Naive thymus-derived CD8-positive, alpha-beta T cell (primary cell): Measurements from ENCODE around the gene CMTM1. TPM values are rescaled to one million over a fixed set of nuclear protein-coding genes. Genes with fewer than 3 reads are reported as not detected.
A peak's percentile ranks its signal among the peaks of the same experiment; 100 is the strongest.

ENCODE experiments used
- ATAC-seq, 2 donors: fragments of 150-1000 bp; cut with Tn5 transposase in 1 of 2; sonication (Bioruptor Pico), chemical (Tn5 transposase) in 1 of 2; 1 replicate in 1 of 2; 2 replicates in 1 of 2; pipeline ENCODE4 v1.10.0; 2021; ENCODE audit warnings: mild to moderate bottlenecking in 2 of 2, moderate library complexity in 2 of 2
- POLR2A ChIA-PET: fragments of 350-600 bp; sonication (Branson Sonifier 250); formaldehyde crosslinking; loops from one replicate; lab custom pipeline; 2021; ENCODE audit warnings: antibody characterized with exemption; lab: Charles Lee
- DNase-seq, 10 donors: peaks; one replicate each; pipeline versions ENCODE4 v3.0.0 to v3.0.0-alpha.2; 2020 to 2022
- H3K27ac Mint-ChIP-seq, 10 donors: one replicate each; pipeline ENCODE4 v1.8.0; 2020 to 2022; ENCODE audit warnings: mild to moderate bottlenecking in 10 of 10, mixed read lengths in 10 of 10, moderate library complexity in 4 of 10, inconsistent platforms in 1 of 10
- H3K27me3 Mint-ChIP-seq, 5 donors: one replicate each; pipeline ENCODE4 v1.8.0; 2021 to 2022; ENCODE audit warnings: mixed read lengths in 5 of 5
- H3K36me3 Mint-ChIP-seq, 3 donors: one replicate each; pipeline ENCODE4 v1.8.0; 2020 to 2022; ENCODE audit warnings: mixed read lengths in 3 of 3, mild to moderate bottlenecking in 2 of 3, inconsistent platforms in 1 of 3
- H3K4me1 Mint-ChIP-seq, 4 donors: one replicate each; pipeline ENCODE4 v1.8.0; 2021 to 2022; ENCODE audit warnings: mixed read lengths in 4 of 4
- H3K4me3 Mint-ChIP-seq, 10 donors: one replicate each; pipeline ENCODE4 v1.8.0; 2020 to 2022; ENCODE audit warnings: mild to moderate bottlenecking in 10 of 10, mixed read lengths in 10 of 10, moderate library complexity in 6 of 10, inconsistent platforms in 1 of 10
- H3K9me3 Mint-ChIP-seq, 9 donors: one replicate each; pipeline ENCODE4 v1.8.0; 2020 to 2022; ENCODE audit warnings: mixed read lengths in 9 of 9, mild to moderate bottlenecking in 3 of 9, inconsistent platforms in 1 of 9, moderate library complexity in 1 of 9
- polyA plus RNA-seq, 3 donors: library from polyadenylated mRNA; unstranded; fragments of 300-500 nt; fragmentation: Illumina TruSeq; gene quantifications; one replicate each; pipeline ENCODE4 v1.2.3, GENCODE V29; 2021
- total RNA-seq, 8 experiments: library from RNA in 2 of 8; stranded (reverse) in 2 of 8; gene quantifications; one replicate each; pipeline ENCODE4 v1.2.3 and lab custom pipeline; 2021 to 2026

CMTM1 gene
- total and polyA plus RNA-seq, 5 experiments from 2014 or later = 0.48 to 3.9 (median 2.0) TPM; not detected in 1

- H3K27ac Mint-ChIP-seq = peak overlapping the region in 2 of 10 donors; percentile 10 to 36
- POLR2A ChIA-PET = interaction anchor here (0.6 to 14.3 kb wide), 2 partner anchors 9 to 17 kb away, joined by 3 to 213 read pairs; no protein-coding TSS in a partner anchor
- no peak for ATAC-seq
Observed at GRCh38 chr16:66541388-66542355, 24.6 kb upstream of the CMTM1 start.

GRCh38 chr16:66542396-66542795 is 23.8 kb upstream of the CMTM1 start:
- POLR2A ChIA-PET = interaction anchor here (0.6 to 14.3 kb wide), 2 partner anchors 18 to 73 kb away, joined by 3 to 213 read pairs; no protein-coding TSS in a partner anchor
- no peaks in the 10 kb centered on the region for H3K27me3 Mint-ChIP-seq
- ATAC-seq (no peak), DNase-seq (no peak)
- H3K4me3 Mint-ChIP-seq = no peak overlapping the region
- H3K27ac Mint-ChIP-seq = peak overlapping the region in 2 of 10 donors; percentile 10 to 36
- H3K9me3 Mint-ChIP-seq = no peaks in the 10 kb centered on the region
- peaks cover 9 to 57% (median 15%) of the 10 kb centered on the region in 4 donors for H3K4me1 Mint-ChIP-seq
- H3K36me3 Mint-ChIP-seq = no peaks in the 10 kb centered on the region

More at GRCh38 chr16:66541388-66542355, 24.6 kb upstream of the CMTM1 start:
- no peaks in the 10 kb centered on the region for H3K9me3 Mint-ChIP-seq
- no peaks in the 10 kb centered on the region for H3K27me3 Mint-ChIP-seq
- H3K4me3 Mint-ChIP-seq = no peak overlapping the region
- peaks cover 8 to 49% (median 12%) of the 10 kb centered on the region in 4 donors for H3K4me1 Mint-ChIP-seq
- DNase-seq = no peak
- no peaks in the 10 kb centered on the region for H3K36me3 Mint-ChIP-seq

GRCh38 chr16:66543541-66543940 is 22.7 kb upstream of the CMTM1 start:
- peaks cover 15 to 64% (median 26%) of the 10 kb centered on the region in 4 donors for H3K4me1 Mint-ChIP-seq
- peak overlapping the region in 5 of 10 donors; percentile 6 to 85 (median 41) for H3K27ac Mint-ChIP-seq
- H3K27me3 Mint-ChIP-seq = no peaks in the 10 kb centered on the region
- no peaks in the 10 kb centered on the region for H3K36me3 Mint-ChIP-seq
- DNase-seq = no peak
- no peak overlapping the region for H3K4me3 Mint-ChIP-seq
- POLR2A ChIA-PET = interaction anchor here (1.8 to 14.3 kb wide), 2 partner anchors 8 to 19 kb away, joined by 7 to 213 read pairs; partner anchors contain the start of gene CKLF
- H3K9me3 Mint-ChIP-seq = no peaks in the 10 kb centered on the region
- no peak for ATAC-seq

GRCh38 chr16:66544016-66544757 is 22.1 kb upstream of the CMTM1 start:
- DNase-seq = no peak
- POLR2A ChIA-PET = interaction anchor here (1.8 to 14.3 kb wide), 2 partner anchors 8 to 20 kb away, joined by 7 to 213 read pairs; partner anchors contain the start of gene CKLF
- Mint-ChIP-seq H3K36me3 (no peaks in the 10 kb centered on the region), H3K9me3 (no peaks in the 10 kb centered on the region), H3K27me3 (no peaks in the 10 kb centered on the region), H3K4me3 (no peak overlapping the region), H3K4me1 (peaks cover 20 to 66% (median 31%) of the 10 kb centered on the region in 4 donors), H3K27ac (peak overlapping the region in 7 of 10 donors; percentile 6 to 85 (median 49))
- ATAC-seq = no peak

- Mint-ChIP-seq H3K36me3 (no peaks in the 10 kb centered on the region), H3K9me3 (peaks cover 0 to under 1% (median 0%) of the 10 kb centered on the region in 9 donors)
Observed at GRCh38 chr16:66547101-66547989, 18.9 kb upstream of the CMTM1 start.

GRCh38 chr16:66548068-66548467 is 18.2 kb upstream of the CMTM1 start:
- Mint-ChIP-seq H3K4me1 (peaks cover 29 to 83% (median 45%) of the 10 kb centered on the region in 4 donors), H3K9me3 (peaks cover 0 to 1% (median 0%) of the 10 kb centered on the region in 9 donors), H3K4me3 (peak overlapping the region in 7 of 10 donors; percentile 24 to 87 (median 77)), H3K27me3 (peaks cover 0 to 2% (median 0%) of the 10 kb centered on the region in 5 donors), H3K27ac (peak overlapping the region; percentile 81 to 98 (median 94)), H3K36me3 (no peaks in the 10 kb centered on the region)
- DNase-seq (no peak), ATAC-seq (no peak)
- POLR2A ChIA-PET = interaction anchor here (0.5 to 14.3 kb wide), 4 partner anchors 8 to 69 kb away, joined by 3 to 213 read pairs (median 4); no protein-coding TSS in a partner anchor

More at GRCh38 chr16:66547101-66547989, 18.9 kb upstream of the CMTM1 start:
- H3K4me3 Mint-ChIP-seq = peak overlapping the region in 2 of 10 donors; percentile 49 to 56
- ATAC-seq = no peak
- no peak for DNase-seq
- POLR2A ChIA-PET = interaction anchor here (0.5 to 14.3 kb wide), 4 partner anchors 8 to 68 kb away, joined by 3 to 213 read pairs (median 4); no protein-coding TSS in a partner anchor
- H3K27me3 Mint-ChIP-seq = peaks cover 0 to under 1% (median 0%) of the 10 kb centered on the region in 5 donors
- peak overlapping the region; percentile 79 to 98 (median 92) for H3K27ac Mint-ChIP-seq
- peaks cover 24 to 76% (median 39%) of the 10 kb centered on the region in 4 donors for H3K4me1 Mint-ChIP-seq

- Mint-ChIP-seq H3K27ac (peak overlapping the region; percentile 81 to 98 (median 94)), H3K4me3 (peak overlapping the region; percentile 52 to 87 (median 78)), H3K4me1 (peaks cover 36 to 86% (median 52%) of the 10 kb centered on the region in 4 donors), H3K36me3 (no peaks in the 10 kb centered on the region), H3K9me3 (peaks cover 0 to 1% (median 0%) of the 10 kb centered on the region in 9 donors), H3K27me3 (peaks cover 0 to 2% (median 0%) of the 10 kb centered on the region in 5 donors)
- DNase-seq = peak in 1 of 10 donors; percentile 13
- POLR2A ChIA-PET = interaction anchor here (0.8 to 14.3 kb wide), 5 partner anchors 9 to 61 kb away, joined by 3 to 213 read pairs (median 3); no protein-coding TSS in a partner anchor
- no peak for ATAC-seq
Observed at GRCh38 chr16:66548868-66549267, 17.4 kb upstream of the CMTM1 start.

- Mint-ChIP-seq H3K36me3 (peaks cover 0 to 2% (median 0%) of the 10 kb centered on the region in 3 donors), H3K4me1 (peaks cover 43 to 86% (median 58%) of the 10 kb centered on the region in 4 donors), H3K27ac (peak within 1 kb of the TSS; percentile 81 to 98 (median 94)), H3K4me3 (peak within 1 kb of the TSS; percentile 52 to 99 (median 93)), H3K9me3 (peaks cover 0 to 1% (median 0%) of the 10 kb centered on the region in 9 donors), H3K27me3 (peaks cover 0 to 2% (median 0%) of the 10 kb centered on the region in 5 donors)
- POLR2A ChIA-PET = interaction anchor here (0.8 to 14.3 kb wide), 5 partner anchors 25 to 61 kb away, joined by 3 to 213 read pairs (median 3); no protein-coding TSS in a partner anchor
- ATAC-seq = peak; percentile 26 to 27
- peak; percentile 21 to 70 (median 58) for DNase-seq
Observed at GRCh38 chr16:66549284-66550131, 16.7 kb upstream of the CMTM1 start, which contains the start of gene TK2. Gene TK2, minus strand, starts transcription at chr16:66550122. Its CDS starts 61 bp downstream, at chr16:66550061.

- peak; percentile 42 to 58 for ATAC-seq
- Mint-ChIP-seq H3K36me3 (peaks cover 0 to 16% (median 0%) of the 10 kb centered on the region in 3 donors), H3K9me3 (peaks cover 0 to 1% (median 0%) of the 10 kb centered on the region in 9 donors), H3K4me1 (peaks cover 58 to 92% (median 77%) of the 10 kb centered on the region in 4 donors), H3K27ac (peak overlapping the region; percentile 88 to 97 (median 95)), H3K4me3 (peak overlapping the region; percentile 92 to 99 (median 96)), H3K27me3 (peaks cover 0 to 2% (median 0%) of the 10 kb centered on the region in 5 donors)
- POLR2A ChIA-PET = interaction anchor here (0.9 to 14.3 kb wide), 10 partner anchors 8 to 279 kb away, joined by 3 to 213 read pairs (median 9); partner anchors contain the start of genes CMTM2 and CMTM3
- DNase-seq = peak; percentile 26 to 73 (median 56)
Observed at GRCh38 chr16:66551348-66551759, 14.9 kb upstream of the CMTM1 start.
